Testis (tissue), 3 donors: Measurements from ENCODE around the gene TIMM23. TPM values are rescaled to one million over a fixed set of nuclear protein-coding genes. Genes with fewer than 3 reads are reported as not detected.
"Not testable (repeated sequence)": the region's sequence is repeated elsewhere in the genome, so short reads cannot be mapped to it uniquely, and the experiment has no call there.

Source experiments
- DNase-seq: peaks from one replicate; pipeline ENCODE4 v3.0.0-alpha.2; 2019
- H3K27ac ChIP-seq, 2 donors: fragments of 200-600 bp; sonication (generic); one replicate each; pipeline ENCODE4 v1.5.1; 2019
- H3K27me3 ChIP-seq: fragments of 200-600 bp; sonication (generic); one replicate; pipeline ENCODE4 v1.5.1; 2019
- H3K36me3 ChIP-seq: fragments of 200-600 bp; sonication (generic); one replicate; pipeline ENCODE4 v1.5.1; 2017; ENCODE audit warnings: low read depth; ENCODE audit errors: missing control alignments
- H3K4me1 ChIP-seq: fragments of 200-600 bp; sonication (generic); one replicate; pipeline ENCODE4 v1.5.1; 2019
- H3K4me3 ChIP-seq, 2 donors: fragments of 200-600 bp; sonication (generic); one replicate each; pipeline ENCODE4 v1.5.1; 2017 to 2019
- H3K9me3 ChIP-seq: fragments of 200-600 bp; sonication (generic); one replicate; pipeline ENCODE4 v1.5.1; 2017
- POLR2A ChIP-seq: fragments of 450-650 bp; IDR thresholded peaks from one replicate; pipeline ENCODE4 v1.6.1; 2017; ENCODE audit warnings: antibody characterized with exemption, mild to moderate bottlenecking, moderate library complexity
- WGBS, 2 donors: methylation state at CpG; one replicate each; pipeline ENCODE4 v1.1.5; 2018; 5-methylcytosine and 5-hydroxymethylcytosine counted together
- intact Hi-C: fragments of 100-400 bp; cut with DNase I; formaldehyde crosslinking; loops from one replicate; pipeline ENCODE4 v1.15.1; 2023; ENCODE audit warnings: low total_unique reads
- polyA plus RNA-seq: library from polyadenylated mRNA; stranded (reverse); fragments of 350-450 nt; fragmentation: Illumina TruSeq; extraction: RNeasy Lipid Tissue Mini Kit (QIAGEN cat#74804); gene quantifications from one replicate; pipeline ENCODE4 v1.2.3, GENCODE V29; 2014; ENCODE audit warnings: low read depth, low replicate concordance; ENCODE audit not compliant: insufficient read depth
- total RNA-seq, 2 donors: library from RNA; depleted of rRNA; stranded (reverse); fragments of >200 nt; gene quantifications; one replicate each; pipeline ENCODE4 v1.2.3, GENCODE V29; 2016
- TF ChIP-seq, protein P1 (sequence below), 3 experiments: fragments of 450-650 bp in 2 of 3; fragments of 200-600 bp in 1 of 3; sonication (generic) in 1 of 3; IDR thresholded peaks; one replicate each; pipeline ENCODE4 v1.5.1; 2016 to 2019; ENCODE audit warnings: antibody characterized with exemption in 3 of 3, mild to moderate bottlenecking in 2 of 3, moderate library complexity in 1 of 3

The TIMM23 gene
- total and polyA plus RNA-seq, 3 donors from 2014 or later: 113 to 214 (median 119) TPM

DNA sequence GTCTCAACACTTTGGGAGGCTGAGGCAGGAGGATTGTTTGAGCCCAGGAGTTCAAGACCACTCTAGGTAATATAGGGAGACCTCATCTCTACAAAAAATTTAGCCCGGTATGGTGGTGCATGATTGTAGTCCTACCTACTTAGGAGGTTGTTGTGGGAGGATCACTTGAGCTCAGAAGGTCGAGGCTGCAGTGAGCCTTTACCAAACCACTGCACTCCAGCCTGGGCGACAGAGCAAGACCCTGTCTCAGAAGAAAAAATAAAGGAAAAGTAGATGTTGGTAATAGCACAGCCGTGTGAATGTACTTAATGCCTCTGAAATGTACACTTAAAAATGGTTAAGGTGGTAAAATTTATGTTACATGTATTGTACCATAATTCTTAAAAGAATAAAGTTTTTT, 25.3 kb downstream of the TIMM23 start:
- H3K9me3 ChIP-seq: no peaks in the 10 kb centered on the region
- WGBS, 2 donors: 90 to 96% methylated on average over 4 of the region's 4 CpGs
- H3K4me3 ChIP-seq: no peak overlapping the region
- intact Hi-C loops: no loop called here
- no peak overlapping the region for H3K27ac ChIP-seq
- no peaks in the 10 kb centered on the region for H3K27me3 ChIP-seq
- H3K36me3 ChIP-seq: no peaks in the 10 kb centered on the region
- H3K4me1 ChIP-seq: no peaks in the 10 kb centered on the region
- TF ChIP-seq, protein P1, sequence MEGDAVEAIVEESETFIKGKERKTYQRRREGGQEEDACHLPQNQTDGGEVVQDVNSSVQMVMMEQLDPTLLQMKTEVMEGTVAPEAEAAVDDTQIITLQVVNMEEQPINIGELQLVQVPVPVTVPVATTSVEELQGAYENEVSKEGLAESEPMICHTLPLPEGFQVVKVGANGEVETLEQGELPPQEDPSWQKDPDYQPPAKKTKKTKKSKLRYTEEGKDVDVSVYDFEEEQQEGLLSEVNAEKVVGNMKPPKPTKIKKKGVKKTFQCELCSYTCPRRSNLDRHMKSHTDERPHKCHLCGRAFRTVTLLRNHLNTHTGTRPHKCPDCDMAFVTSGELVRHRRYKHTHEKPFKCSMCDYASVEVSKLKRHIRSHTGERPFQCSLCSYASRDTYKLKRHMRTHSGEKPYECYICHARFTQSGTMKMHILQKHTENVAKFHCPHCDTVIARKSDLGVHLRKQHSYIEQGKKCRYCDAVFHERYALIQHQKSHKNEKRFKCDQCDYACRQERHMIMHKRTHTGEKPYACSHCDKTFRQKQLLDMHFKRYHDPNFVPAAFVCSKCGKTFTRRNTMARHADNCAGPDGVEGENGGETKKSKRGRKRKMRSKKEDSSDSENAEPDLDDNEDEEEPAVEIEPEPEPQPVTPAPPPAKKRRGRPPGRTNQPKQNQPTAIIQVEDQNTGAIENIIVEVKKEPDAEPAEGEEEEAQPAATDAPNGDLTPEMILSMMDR (IDR thresholded peaks at IDR 0.05): no peak
- no peak for TF ChIP-seq POLR2A
- DNase-seq: no peak

DNA sequence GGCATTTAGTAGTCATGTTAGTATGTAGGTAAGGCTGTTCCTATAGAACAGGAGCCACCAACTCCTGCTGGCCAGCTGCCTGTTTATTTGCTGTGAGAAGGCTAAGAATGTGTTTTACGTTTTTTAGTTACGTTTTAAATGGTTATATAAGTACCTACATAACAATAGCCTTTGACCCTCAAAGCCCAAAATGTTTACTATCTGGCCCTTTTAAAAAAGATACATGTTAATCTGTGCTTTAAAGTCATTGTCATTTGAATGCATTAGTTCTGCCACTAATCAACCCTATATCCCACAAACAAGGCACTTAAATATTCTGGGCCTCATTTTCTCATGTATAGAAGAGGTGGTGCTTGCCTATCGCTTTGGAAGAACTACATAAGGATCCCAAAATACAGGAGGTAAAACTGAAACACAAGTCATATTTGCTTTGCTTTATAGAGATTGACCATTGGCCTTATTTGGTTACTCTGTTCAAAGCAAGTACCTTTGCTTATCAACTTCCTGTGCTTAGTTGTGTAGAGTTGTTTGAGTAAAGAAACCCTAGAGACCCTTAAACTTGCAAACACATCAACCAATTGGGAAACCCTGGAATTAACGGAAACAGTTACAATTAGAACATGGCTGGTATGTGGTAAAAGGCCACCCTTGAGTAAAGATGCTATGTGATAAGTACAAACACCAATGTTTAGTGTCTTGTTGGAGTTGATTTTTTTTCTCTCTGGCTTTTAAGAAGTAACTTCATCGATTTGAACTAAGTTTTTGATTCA, 25.9 kb downstream of the TIMM23 start:
- H3K4me3 ChIP-seq: no peak overlapping the region
- H3K9me3 ChIP-seq: no peaks in the 10 kb centered on the region
- TF ChIP-seq POLR2A: no peak
- TF ChIP-seq, protein P1 (IDR thresholded peaks at IDR 0.05): no peak
- DNase-seq: no peak
- no peaks in the 10 kb centered on the region for H3K4me1 ChIP-seq
- intact Hi-C loops: no loop called here
- no peaks in the 10 kb centered on the region for H3K27me3 ChIP-seq
- H3K36me3 ChIP-seq: no peaks in the 10 kb centered on the region
- WGBS, 2 donors: 83 to 85% methylated on average over 5 of the region's 5 CpGs
- H3K27ac ChIP-seq: no peak overlapping the region

DNA sequence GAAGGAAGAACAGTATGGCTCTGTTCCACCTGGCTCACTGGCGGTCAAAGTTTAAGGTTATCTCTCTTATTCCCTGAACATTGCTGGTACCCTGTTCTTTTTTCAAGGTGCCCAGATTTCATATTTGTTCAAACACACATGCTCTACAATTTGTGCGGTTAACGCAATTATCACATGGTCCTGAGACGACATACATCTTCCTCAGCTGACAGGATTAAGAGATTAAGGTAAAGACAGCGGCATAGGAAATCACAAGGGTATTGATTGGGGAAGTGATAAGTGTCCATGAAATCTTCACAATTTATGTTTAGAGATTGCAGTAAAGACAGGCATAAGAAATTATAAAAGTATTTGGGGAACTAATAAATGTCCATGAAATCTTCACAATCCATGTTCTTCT, 27.7 kb downstream of the TIMM23 start:
- intact Hi-C loops, H3K27ac ChIP-seq, H3K36me3 ChIP-seq, H3K27me3 ChIP-seq, H3K4me3 ChIP-seq, H3K4me1 ChIP-seq, H3K9me3 ChIP-seq, DNase-seq: not testable (repeated sequence)
- 91 to 98% methylated on average over 5 of the region's 5 CpGs for WGBS, 2 donors

DNA sequence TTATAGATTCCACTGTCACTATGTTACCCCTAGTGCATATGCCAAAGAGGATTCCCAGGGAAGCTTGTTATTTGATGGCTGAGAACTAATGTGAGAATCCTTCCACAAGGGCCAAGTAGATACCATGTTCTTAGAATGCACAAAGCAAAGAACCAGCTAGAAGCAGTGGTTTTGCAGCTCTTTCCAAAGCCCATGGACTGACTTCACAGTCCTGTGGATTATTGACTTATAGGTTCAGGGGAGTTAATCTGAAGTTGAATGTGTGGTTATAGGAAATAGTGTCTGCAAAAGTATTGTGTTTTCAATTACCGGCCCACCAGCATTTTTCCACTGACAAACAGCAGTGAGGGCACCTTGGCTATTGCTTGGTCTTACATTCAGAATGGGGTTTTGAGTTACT, 28.2 kb downstream of the TIMM23 start:
- Histone ChIP-seq H3K36me3 (no peaks in the 10 kb centered on the region), H3K9me3 (no peaks in the 10 kb centered on the region), H3K27ac (no peak overlapping the region), H3K4me3 (no peak overlapping the region), H3K4me1 (no peaks in the 10 kb centered on the region), H3K27me3 (no peaks in the 10 kb centered on the region)
- DNase-seq: no peak
- 88 to 100% methylated on average over 1 of the region's 1 CpG for WGBS, 2 donors
- TF ChIP-seq POLR2A: no peak
- TF ChIP-seq, protein P1 (IDR thresholded peaks at IDR 0.05): no peak
- intact Hi-C loops: no loop called here

DNA sequence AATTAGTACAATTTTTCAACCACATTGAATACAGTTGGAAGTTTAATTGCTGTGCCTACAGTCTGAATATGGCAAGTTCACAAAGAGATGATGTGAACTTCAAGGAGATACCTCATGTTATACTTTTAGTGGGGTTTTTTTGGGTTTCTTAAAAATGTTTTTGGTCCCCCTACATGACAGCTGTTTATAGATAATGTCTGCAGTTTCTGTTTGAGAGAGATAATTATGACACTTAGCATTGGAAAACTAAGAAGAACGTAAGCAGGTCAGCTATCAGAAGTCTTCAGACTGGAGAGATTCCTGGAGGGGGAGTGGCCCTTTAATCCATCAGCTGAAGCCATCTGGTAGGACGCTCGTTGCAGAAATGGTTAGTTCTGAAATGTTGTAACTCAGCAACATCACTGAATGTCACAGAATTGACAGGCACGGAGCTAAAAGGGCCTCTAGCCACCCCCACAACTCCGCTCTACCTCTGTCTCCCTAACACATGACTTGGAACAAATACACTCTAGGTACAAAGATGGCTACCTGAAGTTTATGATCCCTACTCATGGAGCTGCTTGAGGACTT, 29.0 kb downstream of the TIMM23 start:
- Histone ChIP-seq H3K27me3 (no peaks in the 10 kb centered on the region), H3K27ac (no peak overlapping the region), H3K36me3 (no peaks in the 10 kb centered on the region), H3K4me3 (no peak overlapping the region), H3K4me1 (no peaks in the 10 kb centered on the region), H3K9me3 (no peaks in the 10 kb centered on the region)
- intact Hi-C loops: no loop called here
- no peak for DNase-seq
- WGBS, 2 donors: 66 to 76% methylated on average over 5 of the region's 5 CpGs
- no peak for TF ChIP-seq POLR2A
- TF ChIP-seq, protein P1 (IDR thresholded peaks at IDR 0.05): no peak

DNA sequence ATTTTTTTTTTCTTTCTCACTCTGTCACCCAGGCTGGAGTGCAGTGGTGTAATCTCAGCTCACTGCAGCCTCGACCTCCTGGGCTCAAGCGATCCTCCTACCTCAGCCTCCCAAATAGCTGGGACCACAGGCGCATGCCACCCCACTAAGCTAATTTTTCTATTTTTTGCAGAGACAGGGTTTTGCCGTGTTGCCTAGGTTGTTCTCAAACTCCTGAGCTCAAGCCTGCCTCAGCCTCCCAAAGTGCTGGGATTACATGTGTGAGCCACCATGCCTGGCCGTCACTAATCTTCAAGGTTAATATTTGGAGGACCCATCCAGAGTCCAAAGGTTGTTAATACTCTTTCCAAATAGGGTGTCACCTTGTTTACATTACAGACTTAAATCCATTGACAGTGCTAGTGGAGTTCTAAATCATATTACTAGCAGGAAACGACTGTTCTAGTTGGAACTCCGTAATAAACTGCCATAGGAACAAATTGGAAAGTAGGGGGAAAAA, 29.9 kb downstream of the TIMM23 start:
- H3K36me3 ChIP-seq, H3K4me3 ChIP-seq, H3K27me3 ChIP-seq, H3K9me3 ChIP-seq, H3K27ac ChIP-seq, intact Hi-C loops, H3K4me1 ChIP-seq, DNase-seq: not testable (repeated sequence)
- 94 to 97% methylated on average over 7 of the region's 7 CpGs for WGBS, 2 donors
